OCI-LY7 (cell line): ENCODE measurements around the gene LRRC63. TPM values are rescaled to one million over a fixed set of nuclear protein-coding genes. Genes with fewer than 3 reads are reported as not detected.

ENCODE experiments used
- BruUV-seq: library from RNA; stranded (reverse); fragments of 400-500 nt; replicated peaks from 2 replicates; lab custom pipeline; 2021; lab: Mats Ljungman, UMichigan
- CTCF ChIA-PET: fragments of 300-600 bp; sonication (Branson Sonifier 250); formaldehyde crosslinking; loops from one replicate; lab custom pipeline; 2022; ENCODE audit warnings: antibody characterized with exemption; ENCODE audit not compliant: unreplicated experiment; lab: Charles Lee
- POLR2A ChIA-PET: fragments of 300-600 bp; sonication (Branson Sonifier 250); formaldehyde crosslinking; loops from one replicate; lab custom pipeline; 2022; ENCODE audit warnings: antibody characterized with exemption; lab: Charles Lee
- DNase-seq: peaks from one replicate; pipeline ENCODE4 v3.0.0-alpha.2; 2015; ENCODE audit warnings: low spot score
- H2AFZ ChIP-seq: fragments of 200-600 bp; sonication (generic), shearing (Covaris generic); 2 replicates; pipeline ENCODE4 v1.6.1; 2014; ENCODE audit warnings: mild to moderate bottlenecking, antibody characterized with exemption, low read length, moderate library complexity
- H3K27ac ChIP-seq: fragments of 200-600 bp; sonication (generic); 2 replicates; pipeline ENCODE4 v1.5.1; 2014; ENCODE audit warnings: mixed run types, low read depth, mild to moderate bottlenecking, moderate library complexity, low read length, inconsistent platforms; ENCODE audit not compliant: poor library complexity, severe bottlenecking
- H3K36me3 ChIP-seq: fragments of 200-600 bp; sonication (generic); 2 replicates; pipeline ENCODE4 v1.6.1; 2014; ENCODE audit warnings: mild to moderate bottlenecking, antibody characterized with exemption, low read length, moderate library complexity, mixed read lengths; ENCODE audit not compliant: insufficient read depth
- H3K4me1 ChIP-seq: fragments of 200-600 bp; sonication (generic); 2 replicates; pipeline ENCODE4 v1.5.1; 2014; ENCODE audit warnings: mild to moderate bottlenecking, low read length; ENCODE audit not compliant: insufficient read depth, poor library complexity, severe bottlenecking
- H3K4me2 ChIP-seq: fragments of 200-600 bp; sonication (generic); 2 replicates; pipeline ENCODE4 v1.6.1; 2014; ENCODE audit warnings: mild to moderate bottlenecking, low read length
- H3K4me3 ChIP-seq: fragments of 200-600 bp; sonication (generic); 2 replicates; pipeline ENCODE4 v1.5.1; 2014; ENCODE audit warnings: mild to moderate bottlenecking, low read depth, low read length; ENCODE audit not compliant: poor library complexity, severe bottlenecking
- H3K79me2 ChIP-seq: fragments of 200-600 bp; sonication (generic); 2 replicates; pipeline ENCODE4 v1.6.1; 2016; ENCODE audit warnings: low read depth, mild to moderate bottlenecking, low read length, moderate library complexity, mixed read lengths; ENCODE audit not compliant: insufficient read depth
- H3K9me2 ChIP-seq: fragments of 200-600 bp; sonication (generic); 2 replicates; pipeline ENCODE4 v1.6.1; 2016; ENCODE audit warnings: mild to moderate bottlenecking, low read length, mixed read lengths; ENCODE audit not compliant: insufficient read depth
- H3K9me3 ChIP-seq: fragments of 200-600 bp; sonication (generic); 2 replicates; pipeline ENCODE4 v1.6.1; 2014; ENCODE audit warnings: mild to moderate bottlenecking, mixed run types, low read length, mixed read lengths
- H4K20me1 ChIP-seq: fragments of 200-600 bp; sonication (generic); 2 replicates; pipeline ENCODE4 v1.6.1; 2014; ENCODE audit warnings: mild to moderate bottlenecking, antibody characterized with exemption, low read length, moderate library complexity, mixed read lengths; ENCODE audit not compliant: insufficient read depth
- CTCF ChIP-seq: fragments of 200-600 bp; sonication (generic); conservative IDR thresholded peaks from 2 replicates; pipeline ENCODE4 v1.5.1; 2014; ENCODE audit warnings: mild to moderate bottlenecking, antibody characterized with exemption, low read length, moderate library complexity, mixed read lengths
- EZH2phosphoT487 ChIP-seq: fragments of 200-600 bp; sonication (generic); IDR thresholded peaks from 2 replicates; pipeline ENCODE4 v1.6.1; 2018; ENCODE audit warnings: low read depth, borderline replicate concordance, mild to moderate bottlenecking, mixed run types, antibody characterized with exemption, low read length, moderate library complexity, mixed read lengths
- intact Hi-C: fragments of 100-400 bp; cut with micrococcal nuclease; formaldehyde crosslinking; loops from one replicate; pipeline ENCODE4 v1.10.0; 2022; ENCODE audit not compliant: unreplicated experiment
- total RNA-seq, 2 experiments: library from RNA; depleted of rRNA in 1 of 2; stranded (reverse); fragments of >200 nt in 1 of 2; shearing (Covaris generic) in 1 of 2; gene quantifications; 2 replicates each; pipeline ENCODE4 v1.2.3, GENCODE V29; 2014 to 2022

The LRRC63 gene
- total RNA-seq, 2 experiments from 2014 or later: not detected

GRCh38 chr13:46197299-46198048 lies 14.3 kb upstream of the LRRC63 start:
- POLR2A ChIA-PET: no interaction called here
- no peak overlapping the region for H2AFZ ChIP-seq
- no peak overlapping the region for H3K4me3 ChIP-seq
- BruUV-seq: no TSS peak
- no peaks in the 10 kb centered on the region for H4K20me1 ChIP-seq
- H3K79me2 ChIP-seq: no peaks in the 10 kb centered on the region
- H3K4me2 ChIP-seq: no peak overlapping the region
- no peak for DNase-seq
- H3K9me3 ChIP-seq: no peaks in the 10 kb centered on the region
- intact Hi-C loops: no loop called here
- H3K9me2 ChIP-seq: no peaks in the 10 kb centered on the region
- no peak overlapping the region for H3K27ac ChIP-seq
- CTCF ChIA-PET: no interaction called here
- TF ChIP-seq EZH2phosphoT487: no peak
- no peak for TF ChIP-seq CTCF
- H3K36me3 ChIP-seq: no peaks in the 10 kb centered on the region
- H3K4me1 ChIP-seq: no peaks in the 10 kb centered on the region

GRCh38 chr13:46198696-46199193 lies 13.0 kb upstream of the LRRC63 start:
- H3K9me2 ChIP-seq: no peaks in the 10 kb centered on the region
- TF ChIP-seq CTCF (no peak), EZH2phosphoT487 (no peak)
- H3K4me3 ChIP-seq: no peak overlapping the region
- POLR2A ChIA-PET: interaction anchor here (1.3 kb wide), 1 partner anchor 12 kb away, joined by 6 read pairs; no protein-coding TSS in a partner anchor
- H3K27ac ChIP-seq: no peak overlapping the region
- BruUV-seq: no TSS peak
- H3K36me3 ChIP-seq: no peaks in the 10 kb centered on the region
- no peaks in the 10 kb centered on the region for H4K20me1 ChIP-seq
- no peak for DNase-seq
- H3K9me3 ChIP-seq: no peaks in the 10 kb centered on the region
- intact Hi-C loops: no loop called here
- CTCF ChIA-PET: interaction anchor here (0.9 kb wide), 1 partner anchor 81 kb away, joined by 3 read pairs; no protein-coding TSS in a partner anchor
- H3K4me2 ChIP-seq: no peak overlapping the region
- no peaks in the 10 kb centered on the region for H3K4me1 ChIP-seq
- no peaks in the 10 kb centered on the region for H3K79me2 ChIP-seq
- no peak overlapping the region for H2AFZ ChIP-seq

GRCh38 chr13:46202188-46202795 lies 9.4 kb upstream of the LRRC63 start:
- H2AFZ ChIP-seq: no peak overlapping the region
- no peak overlapping the region for H3K4me3 ChIP-seq
- no TSS peak for BruUV-seq
- no peak overlapping the region for H3K4me2 ChIP-seq
- no peaks in the 10 kb centered on the region for H3K9me3 ChIP-seq
- ChIA-PET POLR2A (interaction anchor here (0.6 to 1.5 kb wide), 3 partner anchors 10 to 35 kb away, joined by 3 read pairs; no protein-coding TSS in a partner anchor), CTCF (no interaction called here)
- H4K20me1 ChIP-seq: no peaks in the 10 kb centered on the region
- intact Hi-C loops: no loop called here
- H3K9me2 ChIP-seq: no peaks in the 10 kb centered on the region
- no peaks in the 10 kb centered on the region for H3K79me2 ChIP-seq
- TF ChIP-seq CTCF (no peak), EZH2phosphoT487 (no peak)
- H3K4me1 ChIP-seq: no peaks in the 10 kb centered on the region
- H3K36me3 ChIP-seq: no peaks in the 10 kb centered on the region
- no peak for DNase-seq
- no peak overlapping the region for H3K27ac ChIP-seq
